ENCODE data around the gene RNPEPL1.

Gene RNPEPL1

DNA sequence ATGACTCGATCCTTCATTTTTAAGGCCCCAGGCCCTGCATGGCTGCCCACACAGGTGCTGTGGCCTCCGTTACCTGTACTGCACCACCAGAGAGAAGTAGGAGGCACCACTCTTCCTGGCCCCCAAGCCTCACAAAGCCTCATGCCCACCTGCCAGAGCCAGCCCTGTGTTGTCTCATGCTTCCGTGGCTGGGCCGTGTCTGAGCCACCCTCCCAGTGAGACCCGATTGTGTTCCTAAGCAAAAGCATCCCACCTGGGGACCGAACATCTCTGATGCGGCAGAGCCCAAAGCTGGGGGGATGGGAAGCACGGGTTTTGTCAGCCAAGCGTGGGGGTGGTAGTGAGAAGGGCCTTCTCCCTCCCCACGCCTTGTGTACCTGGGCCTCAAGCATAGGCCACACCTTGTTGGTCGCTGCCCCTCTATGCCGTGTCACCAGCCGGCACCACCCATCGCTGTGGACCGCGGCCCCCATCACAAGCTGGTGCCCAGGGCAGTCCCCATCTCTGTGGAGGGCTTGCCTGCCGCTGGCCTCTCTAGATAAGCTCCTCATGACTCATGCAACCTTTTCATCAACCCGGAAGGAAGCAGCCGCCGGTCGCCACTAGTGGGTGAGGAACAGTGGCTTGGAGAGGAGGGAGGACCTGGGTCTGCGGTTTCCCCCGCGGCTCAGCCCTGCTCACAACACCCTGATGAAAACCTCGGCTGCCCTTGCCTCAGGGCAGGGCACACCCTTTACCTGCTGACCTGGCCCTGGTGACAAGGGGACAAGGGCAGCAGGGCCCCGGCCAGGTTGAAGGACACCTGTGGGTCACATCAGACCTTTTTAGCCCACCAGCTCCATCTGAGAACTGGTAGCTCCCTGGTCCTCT lies 2.7 kb upstream of the RNPEPL1 start:
- peak; percentile 84 to 97 (median 87) for DNase-seq

DNA sequence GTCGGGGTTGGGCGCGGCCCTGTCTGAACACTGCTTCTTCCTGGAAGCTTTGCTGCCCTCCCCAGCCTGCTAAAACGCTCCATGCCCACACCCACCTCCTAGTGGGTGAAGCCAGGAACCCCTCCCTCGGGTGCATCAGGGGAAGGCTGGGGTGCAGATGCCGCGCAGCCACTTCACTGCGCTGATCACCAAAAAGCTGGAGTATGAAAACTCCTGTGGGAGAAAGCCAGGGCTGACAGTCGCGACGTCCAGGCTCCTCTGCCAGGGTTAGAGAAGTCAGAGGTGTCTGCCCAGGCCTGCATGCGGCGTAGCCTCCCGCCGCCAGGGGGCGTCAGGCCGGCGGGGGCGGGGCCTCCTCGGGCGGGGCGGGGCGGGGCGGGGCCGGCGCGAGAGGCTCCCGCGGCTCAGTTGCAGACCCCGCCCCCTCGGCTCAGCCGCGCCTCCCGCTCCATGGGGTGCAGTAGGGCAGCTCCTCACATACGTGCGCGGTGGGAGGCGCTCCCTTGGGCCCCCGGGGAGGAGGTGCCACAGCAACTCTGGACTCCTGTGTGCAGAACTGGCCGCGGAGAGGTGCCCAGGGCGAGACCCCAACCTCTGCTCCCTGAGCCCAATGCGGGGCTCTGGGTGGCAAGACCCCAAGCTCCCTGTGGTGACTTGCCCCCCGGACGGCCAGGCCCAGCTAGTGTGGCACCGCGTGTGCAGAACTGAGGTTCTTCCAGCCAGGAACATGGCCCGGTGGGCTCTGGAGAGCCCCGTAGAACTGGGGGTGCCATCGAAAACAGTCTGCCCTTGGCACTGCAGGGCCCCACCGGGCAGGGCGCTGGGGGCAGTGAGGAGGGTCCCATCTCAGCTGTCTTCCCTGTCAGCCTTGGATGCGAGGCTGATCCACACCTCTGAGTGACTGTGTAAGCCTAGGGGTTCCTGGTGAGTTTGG lies 1.8 kb upstream of the RNPEPL1 start:
- peak; percentile 92 to 95 (median 94) for DNase-seq

- DNase-seq = peak in 3 of 5 donors; percentile 29 to 47 (median 41)
Measured at GRCh38 chr2:240567137-240567871, 980 bp upstream of the RNPEPL1 start.

DNA sequence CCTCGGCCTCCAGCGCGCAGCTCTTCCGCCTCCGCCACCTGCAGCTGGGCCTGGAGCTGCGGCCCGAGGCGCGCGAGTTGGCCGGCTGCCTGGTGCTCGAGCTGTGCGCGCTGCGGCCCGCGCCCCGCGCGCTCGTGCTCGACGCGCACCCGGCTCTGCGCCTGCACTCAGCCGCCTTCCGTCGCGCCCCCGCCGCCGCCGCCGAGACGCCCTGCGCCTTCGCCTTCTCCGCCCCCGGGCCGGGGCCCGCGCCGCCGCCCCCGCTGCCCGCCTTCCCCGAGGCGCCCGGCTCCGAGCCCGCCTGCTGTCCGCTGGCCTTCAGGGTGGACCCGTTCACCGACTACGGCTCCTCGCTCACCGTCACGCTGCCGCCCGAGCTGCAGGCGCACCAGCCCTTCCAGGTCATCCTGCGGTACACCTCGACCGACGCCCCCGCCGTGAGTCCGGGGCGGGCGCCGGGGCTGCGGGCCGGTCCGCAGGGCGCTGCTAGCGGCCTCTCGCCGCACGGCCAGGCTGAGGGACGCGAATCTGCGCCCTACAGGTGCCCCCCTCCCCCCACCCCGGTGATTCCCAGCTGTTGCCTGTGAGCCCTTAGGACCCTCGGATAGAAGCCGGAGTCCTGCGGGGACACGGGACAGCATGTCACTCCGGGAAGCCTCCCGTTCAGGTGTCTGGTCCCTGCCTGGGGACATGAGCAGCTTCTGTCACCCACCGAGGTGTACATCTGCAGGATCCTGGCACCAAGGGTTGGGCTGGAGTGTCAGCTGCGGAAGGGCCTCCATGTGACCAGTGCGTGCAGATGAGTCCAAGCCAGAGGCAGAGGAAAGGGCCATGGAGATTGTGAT lies 616 bp downstream of the RNPEPL1 start:
- DNase-seq = peak; percentile 37 to 69 (median 43)

- DNase-seq = peak in 1 of 5 donors; percentile 9
Measured at GRCh38 chr2:240569523-240569997, 1.3 kb downstream of the RNPEPL1 start.

GRCh38 chr2:240569998-240570530 lies 1.8 kb downstream of the RNPEPL1 start:
- DNase-seq = peak in 1 of 5 donors; percentile 8

GRCh38 chr2:240570531-240571313 lies 2.4 kb downstream of the RNPEPL1 start:
- peak in 1 of 5 donors; percentile 6 for DNase-seq

- peak in 1 of 5 donors; percentile 8 for DNase-seq
Measured at GRCh38 chr2:240571314-240571973, 3.2 kb downstream of the RNPEPL1 start.

- no peak for DNase-seq
Measured at GRCh38 chr2:240572141-240573031, 4.1 kb downstream of the RNPEPL1 start.

DNA sequence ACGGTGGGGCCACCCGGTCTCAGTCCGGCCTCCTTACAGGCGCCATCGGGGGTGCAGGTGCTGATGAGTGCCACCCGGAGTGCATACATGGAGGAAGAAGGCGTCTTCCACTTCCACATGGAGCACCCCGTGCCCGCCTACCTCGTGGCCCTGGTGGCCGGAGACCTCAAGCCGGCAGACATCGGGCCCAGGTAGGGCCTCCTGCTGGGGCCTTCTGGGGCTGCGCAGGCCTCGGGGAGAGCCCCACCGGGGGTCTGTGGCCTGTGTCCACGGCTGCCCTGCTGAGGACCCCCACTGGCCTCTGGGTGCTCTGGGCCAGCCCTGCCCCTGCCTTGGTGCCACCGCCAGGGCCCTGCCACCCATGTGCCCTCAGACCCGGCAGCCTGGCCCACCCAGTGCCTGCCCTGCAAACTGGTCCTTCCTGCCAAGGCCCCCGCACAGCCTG lies 4.8 kb downstream of the RNPEPL1 start:
- DNase-seq = no peak

- no peak for DNase-seq
Measured at GRCh38 chr2:240573516-240574385, 5.5 kb downstream of the RNPEPL1 start.

DNA sequence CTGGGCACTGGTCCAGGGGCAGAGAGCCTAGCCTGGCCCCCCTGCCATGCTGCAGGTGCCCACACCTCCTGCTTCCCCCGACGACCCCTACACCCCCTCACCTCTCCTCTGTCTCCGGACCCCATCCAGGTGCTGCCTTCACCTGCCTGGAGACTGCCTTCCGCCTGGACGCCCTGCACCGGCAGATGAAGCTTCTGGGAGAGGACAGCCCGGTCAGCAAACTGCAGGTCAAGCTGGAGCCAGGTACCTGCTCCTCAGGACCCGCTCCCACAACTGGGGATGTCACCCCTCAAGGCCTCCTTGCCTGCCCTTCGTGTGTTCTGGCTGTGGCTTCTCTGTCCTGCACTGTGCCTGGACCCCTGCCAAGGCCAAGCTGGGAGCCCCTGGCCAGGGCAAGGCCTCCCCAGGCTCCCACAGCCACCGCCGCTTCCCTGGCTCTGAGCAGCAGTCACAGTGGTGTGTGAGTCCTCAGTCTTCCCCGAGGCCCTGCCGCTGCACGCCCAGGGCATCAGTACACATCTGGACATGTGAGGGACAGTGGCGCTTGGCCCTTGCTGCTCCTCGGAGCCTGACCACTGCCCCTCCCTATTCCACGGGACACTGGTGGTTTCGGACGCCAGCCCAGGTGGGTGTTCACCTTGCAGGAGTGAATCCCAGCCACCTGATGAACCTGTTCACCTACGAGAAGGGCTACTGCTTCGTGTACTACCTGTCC lies 6.3 kb downstream of the RNPEPL1 start:
- DNase-seq = no peak

- DNase-seq = no peak
Measured at GRCh38 chr2:240575101-240575965, 7.0 kb downstream of the RNPEPL1 start.

- DNase-seq = no peak
Measured at GRCh38 chr2:240576036-240576435, 7.8 kb downstream of the RNPEPL1 start.

DNA sequence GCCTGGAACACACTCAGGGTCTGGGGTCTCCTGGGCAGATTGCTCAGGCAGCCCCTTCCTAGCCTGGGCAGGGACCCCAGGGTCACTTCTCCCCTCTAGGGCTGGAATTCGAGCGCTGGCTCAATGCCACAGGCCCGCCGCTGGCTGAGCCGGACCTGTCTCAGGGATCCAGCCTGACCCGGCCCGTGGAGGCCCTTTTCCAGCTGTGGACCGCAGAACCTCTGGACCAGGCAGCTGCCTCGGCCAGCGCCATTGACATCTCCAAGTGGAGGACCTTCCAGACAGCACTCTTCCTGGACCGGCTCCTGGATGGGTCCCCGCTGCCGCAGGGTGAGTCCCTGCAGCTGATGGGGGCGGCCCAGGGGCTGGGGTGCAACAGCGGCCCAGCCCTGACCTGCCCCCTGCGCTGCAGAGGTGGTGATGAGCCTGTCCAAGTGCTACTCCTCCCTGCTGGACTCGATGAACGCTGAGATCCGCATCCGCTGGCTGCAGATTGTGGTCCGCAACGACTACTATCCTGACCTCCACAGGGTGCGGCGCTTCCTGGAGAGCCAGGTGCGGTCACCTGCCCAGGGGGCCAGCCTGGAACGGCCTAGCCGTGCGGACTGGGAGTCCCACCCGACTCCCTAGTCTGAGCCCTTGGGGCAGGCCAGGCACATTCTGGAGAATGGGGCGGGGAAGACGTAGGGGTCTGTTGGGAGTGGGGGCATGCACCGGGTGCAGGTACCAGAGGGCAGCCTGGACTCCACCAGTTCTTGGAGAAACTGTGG lies 8.3 kb downstream of the RNPEPL1 start:
- no peak for DNase-seq

All from T-helper 1 cell (primary cell).